H1 (cell line): ENCODE results near the gene AP1M1. TPM values are rescaled to one million over a fixed set of nuclear protein-coding genes. Genes with fewer than 3 reads are reported as not detected.

Experiments
- BACH1 ChIP-seq: IDR thresholded peaks from 2 replicates; pipeline ENCODE4 v1.6.1; 2012; ENCODE audit warnings: low read length, improper control_type of control experiment
- CEBPB ChIP-seq: IDR thresholded peaks from 2 replicates; pipeline ENCODE4 v1.6.1; 2012; ENCODE audit warnings: low read depth, low read length
- CREB1 ChIP-seq: IDR thresholded peaks from 2 replicates; pipeline ENCODE4 v1.6.1; 2012; ENCODE audit warnings: inconsistent platforms
- GTF2F1 ChIP-seq: IDR thresholded peaks from 2 replicates; pipeline ENCODE4 v1.6.1; 2012; ENCODE audit warnings: low read depth, low read length, improper control_type of control experiment, borderline replicate concordance
- JUN ChIP-seq: IDR thresholded peaks from 2 replicates; pipeline ENCODE4 v1.6.1; 2011; ENCODE audit warnings: low read depth, mild to moderate bottlenecking, improper control_type of control experiment, low read length
- PHF8 ChIP-seq: fragments of 200-600 bp; sonication (generic); conservative IDR thresholded peaks from 2 replicates; pipeline ENCODE4 v1.7.1; 2012; ENCODE audit warnings: low read depth, mild to moderate bottlenecking, inconsistent platforms, low read length, moderate library complexity
- POLR2AphosphoS5 ChIP-seq: IDR thresholded peaks from 2 replicates; pipeline ENCODE4 v1.6.1; 2011; ENCODE audit warnings: low read depth, low read length
- RNF2 ChIP-seq: fragments of 200-900, 300-1000 bp; sonication (generic); IDR thresholded peaks from 2 replicates; pipeline ENCODE4 v1.7.1; 2016; ENCODE audit warnings: borderline replicate concordance, low read depth, mild to moderate bottlenecking, antibody characterized with exemption, low read length; ENCODE audit not compliant: poor library complexity, severe bottlenecking; ENCODE audit errors: missing control alignments
- RXRA ChIP-seq: IDR thresholded peaks from 2 replicates; pipeline ENCODE4 v1.6.1; 2011; ENCODE audit warnings: low read depth, mild to moderate bottlenecking, low read length, moderate library complexity; ENCODE audit not compliant: insufficient read depth
- polyA plus RNA-seq, 7 experiments: library from polyadenylated mRNA; depleted of rRNA in 3 of 7; stranded (reverse) in 5 of 7; unstranded in 2 of 7; fragments of >200 nt in 5 of 7; fragments of 200-250 nt in 2 of 7; gene quantifications; 1 replicate in 5 of 7; 2 replicates in 1 of 7; 4 replicates in 1 of 7; pipeline versions ENCODE4 v1.2.1 to v1.2.3, GENCODE V29; 2011 to 2013; ENCODE audit warnings: missing spikeins in 2 of 7, mixed read lengths in 2 of 7
- total RNA-seq: library from RNA; stranded (reverse); fragmentation: NEBNext Ultra II Directional; extraction: Animal tissue kit (Norgen Biotek cat#: 25700); gene quantifications from 2 replicates; pipeline ENCODE4 v1.2.1, GENCODE V29; 2021
- TF ChIP-seq, protein P1 (sequence below): IDR thresholded peaks from 2 replicates; pipeline ENCODE4 v1.6.1; 2011; ENCODE audit warnings: low read depth, mild to moderate bottlenecking, low read length; ENCODE audit not compliant: insufficient read depth

The AP1M1 gene
- total and polyA plus RNA-seq, 2 of the 8 experiments (the other 6 are each of a cell fraction or from before 2014, with no cell fraction given) = 30.9 to 37.5 TPM

DNA sequence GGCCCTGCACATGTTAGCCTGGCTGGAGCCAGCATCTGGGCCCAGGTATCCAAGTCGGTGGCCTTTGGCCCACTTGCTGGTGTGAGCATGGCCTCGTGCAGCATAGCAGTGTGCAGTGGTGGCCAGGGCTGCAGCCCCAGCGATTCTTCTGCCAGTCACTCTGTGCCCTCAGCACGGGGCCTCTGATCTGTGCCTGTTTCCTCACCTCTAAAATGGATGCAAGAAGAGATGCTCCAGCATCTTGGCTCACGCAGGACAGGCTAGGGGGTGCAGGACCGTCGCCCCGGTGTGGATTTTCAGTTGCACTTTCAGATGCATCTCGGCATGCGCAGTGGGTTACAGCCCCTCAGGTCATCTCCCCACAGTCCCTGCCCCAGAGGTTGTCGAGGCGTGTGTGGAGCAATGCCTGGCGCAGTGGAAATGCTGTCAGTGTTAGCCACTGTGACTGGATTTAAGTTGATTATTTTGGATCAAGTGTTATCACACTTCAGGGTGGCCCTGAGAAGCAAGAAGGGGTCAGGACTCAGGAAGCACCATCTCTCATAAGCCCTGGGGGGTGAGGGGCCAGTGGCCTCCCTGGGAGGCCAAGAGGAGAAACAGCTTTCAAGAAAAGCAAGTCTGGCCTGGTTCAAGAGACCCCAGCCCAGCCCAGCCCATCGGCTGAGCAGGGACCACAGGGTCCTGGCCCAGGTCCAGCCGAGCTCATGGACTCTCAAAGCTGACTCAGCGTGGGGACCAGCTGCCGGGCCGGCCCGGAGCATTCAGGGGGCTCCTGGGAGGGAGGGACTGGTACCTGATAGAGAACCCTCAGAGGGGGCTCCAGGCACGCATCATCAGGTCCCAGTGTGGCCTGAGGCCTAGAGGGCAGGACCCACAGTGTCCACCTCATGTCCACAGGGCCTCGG is 27.8 kb downstream of the AP1M1 start (continued):
- TF ChIP-seq GTF2F1 (no peak), CEBPB (no peak), JUN (no peak), PHF8 (no peak), POLR2AphosphoS5 (no peak), CREB1 (no peak), BACH1 (no peak), RNF2 (no peak), RXRA (no peak)
- TF ChIP-seq, protein P1, sequence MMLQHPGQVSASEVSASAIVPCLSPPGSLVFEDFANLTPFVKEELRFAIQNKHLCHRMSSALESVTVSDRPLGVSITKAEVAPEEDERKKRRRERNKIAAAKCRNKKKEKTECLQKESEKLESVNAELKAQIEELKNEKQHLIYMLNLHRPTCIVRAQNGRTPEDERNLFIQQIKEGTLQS = no peak
